Motor neuron (in vitro differentiated cells): Measurements from ENCODE around the gene STAT2. TPM values are rescaled to one million over a fixed set of nuclear protein-coding genes. Genes with fewer than 3 reads are reported as not detected.
"Not testable (repeated sequence)": the region's sequence is repeated elsewhere in the genome, so short reads cannot be mapped to it uniquely, and the experiment has no call there.

Experiments
- ATAC-seq, 8 experiments: fragments of 200-7000 bp; cut with Tn5 transposase; replicated peaks in 6 of 8; 2 replicates each; pipeline ENCODE4 v1.8.0; 2021; ENCODE audit warnings: mild to moderate bottlenecking in 8 of 8, moderate library complexity in 8 of 8
- H3K27ac ChIP-seq, 2 donors: fragments of 250-450 bp; sonication (Bioruptor Pico); 2 replicates each; pipeline ENCODE4 v1.9.0; 2021; ENCODE audit warnings: antibody characterized with exemption in 2 of 2, mild to moderate bottlenecking in 2 of 2, moderate library complexity in 1 of 2
- H3K4me1 ChIP-seq, 2 donors: fragments of 250-450 bp; sonication (Bioruptor Pico); replicated peaks in 1 of 2; 2 replicates each; pipeline ENCODE4 v1.6.1; 2021; ENCODE audit warnings: antibody characterized with exemption in 2 of 2, mild to moderate bottlenecking in 2 of 2, moderate library complexity in 1 of 2
- H3K4me3 ChIP-seq, 5 donors: fragments of 250-450 bp; sonication (Bioruptor Pico); 2 replicates each; pipeline ENCODE4 v1.9.0; 2021; ENCODE audit warnings: antibody characterized with exemption in 5 of 5, mild to moderate bottlenecking in 5 of 5, moderate library complexity in 4 of 5
- WGBS, 10 experiments: fragments of 450-650 bp; shearing (Covaris generic); methylation state at CpG; one replicate each; pipeline ENCODE4 v1.0.0; 2022; 5-methylcytosine and 5-hydroxymethylcytosine counted together
- in situ Hi-C, 9 experiments: fragments of 400-800 bp; cut with MboI; loops; one replicate each; pipeline ENCODE4 v1.15.0; 2021; ENCODE audit warnings: low sequenced_read_pairs in 9 of 9, low pct_unique_long_range_greater_than_20kb in 2 of 9; ENCODE audit not compliant: unreplicated experiment in 9 of 9
- total RNA-seq, 8 experiments: library from RNA; unstranded; fragments of 300-600 nt; gene quantifications; 2 replicates each; pipeline versions ENCODE4 v1.2.3 to v1.2.4, GENCODE V29; 2022

STAT2 gene
- total RNA-seq, 8 experiments from 2014 or later: 26.5 to 458 (median 72.4) TPM

DNA sequence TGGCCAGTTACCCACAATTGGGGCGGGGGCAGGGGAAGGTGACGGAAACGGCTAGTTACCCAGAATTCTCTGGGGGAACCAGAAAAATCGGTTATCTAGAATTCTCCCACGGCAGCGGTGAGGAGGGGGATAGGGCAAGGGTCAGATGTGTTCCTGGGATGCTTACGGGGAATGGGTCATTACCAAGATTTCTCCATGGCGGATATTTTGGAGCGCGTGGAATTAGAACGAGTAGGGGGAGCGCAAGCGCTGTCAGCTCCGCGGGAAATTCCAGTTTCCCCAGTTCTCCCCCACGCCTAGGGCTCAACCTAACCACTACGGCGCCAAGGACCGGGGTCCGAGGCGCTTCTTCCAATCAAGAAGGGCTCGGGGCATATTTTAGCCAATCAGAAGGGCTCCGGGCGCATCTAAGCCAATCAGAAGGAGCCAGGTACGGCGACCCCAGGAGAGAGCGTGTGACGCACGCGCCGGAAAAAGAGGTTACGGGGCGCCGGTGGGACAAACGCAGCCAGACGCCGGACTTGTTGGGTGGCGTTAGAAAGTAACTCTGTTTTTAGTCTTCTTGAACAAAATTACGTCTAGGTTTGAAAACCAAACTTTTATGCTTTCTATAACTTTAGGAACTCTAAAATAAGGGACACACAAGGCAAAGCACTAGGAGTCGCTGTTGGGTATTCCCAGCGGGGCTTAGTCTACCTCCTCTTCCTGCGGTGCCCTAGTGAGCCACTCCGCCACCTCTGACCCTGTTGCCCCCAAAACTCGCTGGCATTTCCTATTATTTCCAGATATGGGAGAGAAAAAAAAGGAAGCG is 26.0 kb downstream of the STAT2 start, which contains the start of gene PAN2:
TSS of gene PAN2 (minus strand) at position 322 of the 811 bp plus-strand sequence. CDS start 906 bp downstream, outside the sequence.
- Histone ChIP-seq H3K4me1 (peaks cover 8 to 12% of the 10 kb centered on the region in 2 donors), H3K27ac (peak within 1 kb of the TSS; percentile 63 to 86), H3K4me3 (peak within 1 kb of the TSS; percentile 42 to 66 (median 56))
- 0 to 6% (median 0%) methylated on average over 1 to 27 of the region's 45 CpGs for WGBS, 10 experiments
- ATAC-seq: peak; percentile 86 to 99 (median 99)
- in situ Hi-C loops: no loop called here

DNA sequence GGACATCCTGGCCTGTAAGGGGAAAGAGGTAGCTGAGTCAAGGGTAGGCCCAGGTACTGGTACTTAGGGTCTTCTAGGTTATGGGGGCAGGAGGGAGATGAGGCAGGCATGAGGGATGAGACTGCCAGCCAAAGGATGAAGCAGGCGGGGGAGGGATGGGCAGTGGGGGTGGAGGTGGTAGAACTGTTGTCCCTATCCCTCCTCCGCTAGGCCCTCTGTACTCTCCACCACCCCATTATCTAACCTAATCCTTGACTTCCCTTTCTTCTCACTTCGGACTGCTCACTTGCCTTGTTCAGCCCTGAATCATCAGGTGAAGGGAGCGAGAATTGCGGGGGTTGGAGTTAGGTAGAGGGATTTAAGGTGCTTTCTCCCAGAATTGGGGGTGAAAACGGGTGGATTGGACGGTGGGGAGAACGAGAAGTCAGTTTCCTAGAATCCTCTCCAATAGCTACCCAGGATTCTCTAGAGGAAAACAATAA is 26.7 kb downstream of the STAT2 start:
- H3K27ac ChIP-seq: peak overlapping the region; percentile 63 to 86
- ATAC-seq: no peak
- WGBS, 10 experiments: 0% methylated on average over 2 of the region's 8 CpGs; no CpG with 5 or more reads in 8 of the 10 experiments
- in situ Hi-C loops: no loop called here
- H3K4me3 ChIP-seq: peak overlapping the region; percentile 42 to 66 (median 56)
- peaks cover 8 to 12% of the 10 kb centered on the region in 2 donors for H3K4me1 ChIP-seq

DNA sequence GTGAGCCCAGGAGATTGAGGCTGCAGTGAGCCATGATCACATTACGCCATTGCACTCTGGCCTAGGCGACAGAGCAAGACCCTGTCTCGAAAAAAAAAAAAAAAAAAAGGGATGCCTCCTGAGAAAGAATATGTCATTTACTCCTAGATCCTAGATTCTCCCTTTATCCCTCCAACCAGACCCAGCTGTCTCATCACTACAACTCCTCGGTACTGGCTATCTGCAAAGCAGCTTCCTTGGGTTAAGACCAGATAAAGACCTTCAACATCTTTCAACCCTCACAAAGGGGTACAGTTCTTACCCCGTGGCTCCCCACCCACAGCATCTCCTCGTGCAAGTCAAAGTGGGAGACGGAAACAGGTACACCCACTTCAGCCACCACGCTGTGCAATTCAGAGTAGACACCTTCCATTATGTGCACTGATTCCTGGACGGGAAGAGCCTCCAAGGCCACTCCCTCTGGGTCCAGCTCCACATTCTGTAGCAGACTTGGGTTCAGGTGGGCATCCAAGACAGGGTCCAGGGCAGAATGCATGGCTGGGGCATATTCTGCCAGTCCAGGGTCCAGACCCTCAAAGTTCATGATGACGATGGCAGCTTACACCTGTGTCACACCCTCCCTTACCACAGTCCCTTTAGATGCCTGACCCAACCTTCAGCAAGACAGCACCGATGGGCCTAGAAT is 27.3 kb downstream of the STAT2 start:
- Histone ChIP-seq H3K4me3 (peak overlapping the region; percentile 42 to 66 (median 56)), H3K4me1 (peaks cover 8 to 12% of the 10 kb centered on the region in 2 donors), H3K27ac (peak overlapping the region; percentile 63 to 86)
- ATAC-seq: peak in 1 of 8 experiments; percentile 0
- in situ Hi-C loops: no loop called here
- WGBS, 10 experiments: 33 to 100% (median 83%) methylated on average over 1 to 7 of the region's 11 CpGs; no CpG with 5 or more reads in 2 of the 10 experiments

DNA sequence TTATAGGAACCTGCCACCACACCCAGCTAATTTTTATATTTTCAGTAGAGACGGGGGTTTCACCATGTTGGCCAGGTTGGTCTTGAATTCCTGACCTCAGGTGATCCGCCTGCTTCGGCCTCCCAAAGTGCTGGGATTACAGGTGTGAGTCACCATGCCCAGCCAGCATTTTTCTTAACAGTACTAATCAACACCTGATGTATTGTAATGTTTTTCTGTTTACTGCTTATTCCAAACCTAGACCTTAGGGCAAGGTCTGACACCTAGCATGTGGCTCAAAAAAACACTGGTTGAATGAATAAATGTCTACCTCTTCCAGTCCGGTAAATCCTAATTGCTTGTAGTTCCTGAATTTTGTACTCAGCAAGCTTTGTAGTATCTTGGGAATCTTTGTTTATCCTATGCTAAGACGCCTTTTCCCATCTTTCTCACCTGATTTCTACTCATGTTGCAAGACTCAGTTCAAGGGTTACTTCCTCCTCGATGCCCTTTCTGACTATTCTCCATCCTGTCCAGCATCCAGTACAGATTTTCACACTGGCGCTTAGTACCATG is 28.9 kb downstream of the STAT2 start:
- in situ Hi-C loops: no loop called here
- WGBS, 10 experiments: 77 to 100% (median 96%) methylated on average over 1 to 7 of the region's 7 CpGs; no CpG with 5 or more reads in 1 of the 10 experiments
- ATAC-seq: no peak
- H3K4me1 ChIP-seq: peaks cover 8 to 12% of the 10 kb centered on the region in 2 donors
- H3K27ac ChIP-seq: no peak overlapping the region
- H3K4me3 ChIP-seq: no peak overlapping the region

DNA sequence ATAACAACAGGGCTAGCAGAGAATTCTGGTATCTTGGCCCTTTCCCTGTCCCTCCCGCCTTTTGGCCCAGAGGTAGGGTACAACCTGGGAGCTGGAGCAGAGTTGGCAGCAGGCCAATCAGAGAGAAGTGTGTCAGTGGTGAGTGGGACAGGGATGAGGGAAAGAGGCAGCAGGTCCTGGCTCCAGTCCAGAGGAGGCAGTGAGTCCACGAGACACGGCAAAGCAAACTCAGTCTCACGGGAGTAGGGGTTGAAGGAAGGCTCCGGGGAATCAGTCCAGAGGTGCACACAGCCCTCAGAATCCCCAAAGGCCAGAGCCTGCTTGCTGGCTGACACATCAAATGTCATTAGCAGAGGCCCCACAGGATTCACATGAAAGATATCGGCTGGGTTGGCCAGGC is 33.4 kb downstream of the STAT2 start:
- no peak overlapping the region for H3K27ac ChIP-seq
- H3K4me3 ChIP-seq: no peak overlapping the region
- no peaks in the 10 kb centered on the region for H3K4me1 ChIP-seq
- WGBS, 10 experiments: 60 to 100% (median 100%) methylated on average over 1 to 5 of the region's 6 CpGs; no CpG with 5 or more reads in 3 of the 10 experiments
- no peak for ATAC-seq
- in situ Hi-C loops: no loop called here

DNA sequence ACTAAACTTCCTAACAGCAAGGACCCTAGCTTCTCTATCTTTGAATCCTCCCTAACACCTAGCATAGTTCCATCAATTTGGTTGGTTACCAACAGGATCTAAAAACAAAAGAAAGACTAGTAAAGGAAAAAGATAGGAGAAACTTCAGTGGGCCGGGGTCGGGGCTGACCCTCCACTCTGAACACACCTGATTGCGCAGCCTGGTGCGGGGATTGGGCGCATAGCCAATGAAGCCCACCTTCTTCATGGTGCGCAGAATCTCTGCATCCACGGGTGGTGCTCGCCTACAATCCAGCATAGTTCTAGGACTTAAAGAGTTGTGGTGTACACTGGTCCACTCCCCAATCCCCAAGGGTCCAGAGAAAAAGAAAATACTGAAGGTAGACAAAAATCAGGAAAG is 33.8 kb downstream of the STAT2 start:
- ATAC-seq: no peak
- Histone ChIP-seq H3K27ac (no peak overlapping the region), H3K4me3 (no peak overlapping the region), H3K4me1 (no peaks in the 10 kb centered on the region)
- in situ Hi-C loops: no loop called here
- 89 to 100% (median 93%) methylated on average over 1 to 5 of the region's 8 CpGs; no CpG with 5 or more reads in 3 of the 10 experiments for WGBS, 10 experiments

DNA sequence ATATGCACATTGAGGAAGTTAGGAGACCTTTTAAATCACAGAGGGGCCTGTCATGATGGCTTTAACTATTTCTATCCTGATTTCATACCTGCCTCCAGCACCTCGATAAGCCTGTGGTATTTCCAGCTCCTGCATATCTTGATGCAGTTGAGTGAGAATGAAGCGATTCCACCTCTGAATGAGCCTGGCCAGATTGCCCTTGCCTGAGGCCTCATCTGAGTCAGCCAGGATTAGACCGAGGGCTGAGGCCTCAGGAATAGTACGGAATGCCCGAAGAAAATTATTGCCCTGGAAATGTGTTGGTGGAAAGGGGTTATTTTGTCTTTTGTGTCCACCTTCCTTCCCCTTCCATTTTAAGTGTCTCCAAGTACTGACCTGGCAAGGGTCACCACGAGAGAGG is 35.7 kb downstream of the STAT2 start:
- in situ Hi-C loops: no loop called here
- no peak for ATAC-seq

DNA sequence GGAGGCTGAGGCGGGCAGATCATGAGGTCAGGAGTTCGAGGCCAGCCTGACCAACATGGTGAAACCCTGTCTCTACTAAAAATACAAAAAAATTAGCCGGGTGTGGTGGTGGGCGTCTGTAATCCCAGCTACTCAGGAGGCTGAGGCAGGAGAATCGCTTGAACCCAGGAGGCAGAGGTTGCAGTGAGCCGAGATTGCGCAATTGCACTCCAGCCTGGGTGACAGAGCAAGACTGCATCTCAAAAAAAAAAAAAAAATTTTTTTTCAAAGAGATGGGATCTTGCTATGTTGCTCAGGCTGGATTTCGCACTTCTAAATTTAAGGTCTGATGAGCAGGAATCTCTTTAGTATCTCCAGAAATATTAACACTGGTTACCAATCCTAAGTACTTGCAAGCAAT is 38.3 kb downstream of the STAT2 start:
- WGBS, 10 experiments: 80 to 100% (median 100%) methylated on average over 1 to 3 of the region's 8 CpGs; no CpG with 5 or more reads in 1 of the 10 experiments
- ATAC-seq, in situ Hi-C loops: not testable (repeated sequence)

More for the DNA sequence above, 35.7 kb downstream of the STAT2 start:
- Histone ChIP-seq H3K4me3 (no peak overlapping the region), H3K4me1 (no peaks in the 10 kb centered on the region), H3K27ac (no peak overlapping the region)
- 70 to 100% (median 95%) methylated on average over 1 to 5 of the region's 6 CpGs; no CpG with 5 or more reads in 3 of the 10 experiments for WGBS, 10 experiments

DNA sequence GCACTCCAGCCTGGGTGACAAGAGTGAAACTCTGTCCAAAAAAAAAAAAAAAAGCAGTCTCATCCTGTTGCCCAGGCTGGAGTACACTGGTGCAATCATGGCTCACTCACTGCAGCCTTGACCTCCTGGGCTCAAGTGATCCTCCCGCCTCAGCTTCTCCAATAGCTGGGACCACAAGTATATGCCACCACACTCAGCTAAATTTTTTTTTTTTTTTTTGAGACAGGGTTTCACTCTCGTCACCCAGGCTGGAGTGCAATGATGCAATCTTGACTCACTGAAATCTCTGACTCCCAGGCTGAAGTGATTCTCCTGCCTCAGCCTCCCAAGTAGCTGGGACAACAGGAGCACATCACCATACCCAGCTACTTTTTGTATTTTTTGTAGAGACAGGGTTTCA is 38.9 kb downstream of the STAT2 start:
- in situ Hi-C loops: no loop called here
- Histone ChIP-seq H3K27ac (no peak overlapping the region), H3K4me3 (no peak overlapping the region), H3K4me1 (peaks cover 7 to 9% of the 10 kb centered on the region in 2 donors)
- no peak for ATAC-seq
- 71 to 100% (median 86%) methylated on average over 1 to 2 of the region's 2 CpGs; no CpG with 5 or more reads in 3 of the 10 experiments for WGBS, 10 experiments

More for the DNA sequence above, 38.3 kb downstream of the STAT2 start:
- H3K4me1 ChIP-seq, H3K4me3 ChIP-seq, H3K27ac ChIP-seq: not testable (repeated sequence)

DNA sequence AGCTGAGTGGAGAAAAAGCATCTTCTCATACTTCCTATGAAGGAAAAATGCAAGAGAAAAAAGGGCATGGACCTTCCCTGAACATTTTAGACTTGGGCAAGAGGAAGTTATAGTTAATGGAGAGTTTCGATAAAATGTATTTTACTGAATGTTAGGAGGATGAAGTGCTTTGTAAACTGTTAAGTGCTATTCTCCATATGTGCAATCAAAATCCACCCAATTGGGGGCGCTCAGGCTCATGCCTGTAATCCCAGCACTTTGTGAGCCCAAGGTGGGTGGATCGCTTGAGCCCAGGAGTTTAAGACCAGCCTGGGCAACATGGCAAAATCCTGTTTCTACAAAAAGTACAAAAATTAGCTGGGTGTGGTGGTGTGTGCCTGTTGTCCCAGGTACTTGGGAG is 42.2 kb downstream of the STAT2 start:
- Histone ChIP-seq H3K4me1 (peaks cover 9 to 15% of the 10 kb centered on the region in 2 donors), H3K27ac (no peak overlapping the region), H3K4me3 (no peak overlapping the region)
- WGBS, 10 experiments: 75 to 100% (median 92%) methylated on average over 1 to 3 of the region's 3 CpGs; no CpG with 5 or more reads in 1 of the 10 experiments
- in situ Hi-C loops: no loop called here
- ATAC-seq: no peak

DNA sequence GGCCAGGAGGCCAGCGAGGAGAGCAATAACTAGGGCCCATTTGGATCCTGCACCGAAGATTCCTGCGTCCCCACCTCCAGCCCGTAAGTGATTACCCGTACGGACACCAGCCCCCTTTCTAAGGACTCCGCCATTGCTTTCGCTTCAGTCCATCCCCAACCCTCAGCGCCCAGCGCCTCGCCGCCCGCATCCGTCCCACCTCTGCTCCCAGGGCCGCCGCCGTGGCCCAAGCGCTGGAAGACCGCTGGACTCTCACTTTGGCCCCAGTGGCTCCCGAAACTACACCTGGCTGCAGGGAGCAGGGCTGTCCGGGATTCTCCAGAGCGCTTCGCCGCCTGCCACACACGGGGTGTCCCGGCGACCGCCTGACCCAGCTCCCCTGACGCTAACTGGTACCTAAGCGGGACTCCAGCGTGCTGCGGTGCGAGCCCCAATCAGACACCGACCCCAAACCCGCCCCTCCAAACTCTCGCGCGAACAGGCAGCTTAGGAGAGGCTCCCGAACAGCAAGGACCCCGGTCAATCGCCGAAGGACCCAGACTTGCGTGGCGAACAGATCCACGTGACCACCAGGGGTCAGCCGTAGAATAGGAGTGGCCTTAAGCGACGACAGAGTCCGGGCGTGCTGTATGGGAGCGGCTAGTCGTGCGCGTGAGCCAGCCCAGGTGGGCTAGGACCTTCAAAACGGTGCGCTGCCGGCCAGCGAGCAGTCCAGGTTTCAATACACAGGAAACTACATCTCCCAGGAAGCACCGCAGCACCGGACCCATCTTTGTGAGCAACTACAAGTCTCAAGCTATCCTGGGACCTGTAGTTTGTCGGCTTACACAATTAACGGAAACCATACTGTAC is 44.1 kb downstream of the STAT2 start, which contains the start of gene CNPY2:
TSS of gene CNPY2 (minus strand) at position 367 of the 852 bp plus-strand sequence. CDS start 771 bp downstream, outside the sequence.
- H3K4me3 ChIP-seq: peak within 1 kb of the TSS; percentile 71 to 94 (median 79)
- peak within 1 kb of the TSS; percentile 94 for H3K27ac ChIP-seq
- 0 to 3% (median 0%) methylated on average over 1 to 12 of the region's 62 CpGs; no CpG with 5 or more reads in 2 of the 10 experiments for WGBS, 10 experiments
- H3K4me1 ChIP-seq: peaks cover 9 to 15% of the 10 kb centered on the region in 2 donors
- peak; percentile 90 to 96 (median 94) for ATAC-seq
- in situ Hi-C loops: no loop called here

DNA sequence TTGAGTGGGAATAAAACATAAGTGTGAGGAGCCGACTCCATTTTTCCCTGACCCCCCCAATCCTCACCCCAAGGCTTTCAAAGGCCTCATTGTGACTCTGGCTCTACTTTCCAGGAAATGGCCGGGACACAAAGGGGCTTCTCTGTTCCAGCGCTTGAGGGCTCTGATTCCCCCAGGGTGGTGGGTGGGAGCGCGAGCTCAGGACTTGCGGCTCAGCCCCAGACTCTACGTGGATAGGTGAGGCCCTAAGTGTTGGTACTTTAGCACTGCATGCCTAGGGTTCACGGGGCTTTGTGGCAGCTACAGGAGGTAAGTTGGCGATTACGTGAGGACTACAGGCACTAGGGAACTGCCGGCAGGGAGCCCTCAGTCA is 44.7 kb downstream of the STAT2 start:
- peak in 2 of 8 experiments; percentile 3 to 6 for ATAC-seq
- Histone ChIP-seq H3K27ac (peak overlapping the region; percentile 94), H3K4me1 (peaks cover 9 to 15% of the 10 kb centered on the region in 2 donors), H3K4me3 (peak overlapping the region; percentile 71 to 94 (median 79))
- in situ Hi-C loops: no loop called here
- 0% methylated on average over 1 to 7 of the region's 11 CpGs; no CpG with 5 or more reads in 6 of the 10 experiments for WGBS, 10 experiments
